ENCODE measurements around the gene SNX25. TPM values are rescaled to one million over a fixed set of nuclear protein-coding genes. Genes with fewer than 3 reads are reported as not detected.

Gene SNX25
- 7.7 to 8.7 TPM (median 7.9 TPM) in 5 replicates for total RNA-seq (2022; extraction: Qiagen RNA extraction; ENCODE audit: low read depth)

GRCh38 chr4:185209031-185209851 is at the start of gene SNX25:
TSS of gene SNX25 (plus strand) at chr4:185209598. CDS start at chr4:185209827, 229 bp downstream.

GRCh38 chr4:185203486-185204237 is 5.7 kb upstream of the SNX25 start, which contains the start of gene CFAP97:
TSS of gene CFAP97 (minus strand) at chr4:185204000. CDS start at chr4:185191196, 12,804 bp downstream.

GRCh38 chr4:185395238-185395955 is 186.0 kb downstream of the SNX25 start, which contains the start of gene LRP2BP:
TSS of gene LRP2BP (minus strand) at chr4:185395924. CDS start at chr4:185378186, 17,738 bp downstream.

GRCh38 chr4:185396724-185397385 is 187.5 kb downstream of the SNX25 start, which contains the start of gene ANKRD37:
TSS of gene ANKRD37 (plus strand) at chr4:185396841. CDS start at chr4:185396924, 83 bp downstream.

Other genes starting within 250 kb of the SNX25 start
- not detected in 5 replicates for gene HELT, start 191.1 kb upstream of the SNX25 start, total RNA-seq (2022; extraction: Qiagen RNA extraction; ENCODE audit: low read depth)
- gene SLC25A4, start 66.3 kb upstream of the SNX25 start, total RNA-seq (2022; extraction: Qiagen RNA extraction; ENCODE audit: low read depth), result 10.6 to 14.9 TPM (median 14.2 TPM) in 5 replicates
- 5.6 to 14.6 TPM (median 12.3 TPM) in 5 replicates for gene CFAP97, start 5.6 kb upstream of the SNX25 start, total RNA-seq (2022; extraction: Qiagen RNA extraction; ENCODE audit: low read depth)
- 0.05 to 0.31 TPM (median 0.10 TPM) in 5 replicates for gene LRP2BP, start 186.3 kb downstream of the SNX25 start, total RNA-seq (2022; extraction: Qiagen RNA extraction; ENCODE audit: low read depth)
- 2.6 to 4.4 TPM (median 3.4 TPM) in 5 replicates for gene ANKRD37, start 187.2 kb downstream of the SNX25 start, total RNA-seq (2022; extraction: Qiagen RNA extraction; ENCODE audit: low read depth)
- gene UFSP2, start 216.4 kb downstream of the SNX25 start, total RNA-seq (2022; extraction: Qiagen RNA extraction; ENCODE audit: low read depth), result 11.1 to 17.2 TPM (median 14.6 TPM) in 5 replicates